ENCODE data around the gene PPP1R1B.

PPP1R1B gene

DNA sequence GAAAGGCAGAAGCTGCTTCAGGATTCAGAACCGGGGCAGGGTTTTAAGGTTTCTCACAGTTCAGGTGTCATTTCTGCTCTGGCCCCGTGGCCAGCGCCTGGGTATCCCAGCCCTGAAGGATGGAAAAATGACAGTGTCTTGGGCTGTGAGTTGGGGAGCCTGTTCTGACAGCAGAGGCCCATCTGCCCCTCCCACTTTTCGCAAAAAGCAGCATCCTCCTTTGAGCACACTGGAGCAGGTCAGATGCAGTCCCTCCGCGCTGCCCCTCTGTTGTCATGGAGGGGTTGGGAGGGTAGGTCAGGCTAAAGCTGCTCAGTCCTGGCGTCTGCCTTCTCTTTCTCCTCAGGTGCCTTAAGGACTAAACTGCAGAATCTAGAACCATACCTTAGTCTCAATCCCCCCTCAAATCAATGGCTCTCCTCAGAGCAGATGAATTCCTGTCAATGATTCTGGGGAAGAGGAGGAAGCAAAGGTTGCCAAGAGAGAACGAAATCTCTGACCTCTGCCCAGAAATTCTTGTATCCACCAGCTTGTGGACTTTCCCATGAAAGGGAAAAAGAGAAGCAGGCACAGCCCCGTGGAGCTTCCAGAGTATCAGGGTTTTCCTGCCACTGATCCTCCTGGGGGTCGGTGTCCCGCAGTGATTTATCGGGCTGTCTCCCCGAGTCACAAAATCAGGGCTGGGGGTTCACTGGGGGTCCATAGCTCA is 26.3 kb upstream of the PPP1R1B start:
- peak; percentile 72 for DNase-seq (ENCODE audit: low spot score)

DNA sequence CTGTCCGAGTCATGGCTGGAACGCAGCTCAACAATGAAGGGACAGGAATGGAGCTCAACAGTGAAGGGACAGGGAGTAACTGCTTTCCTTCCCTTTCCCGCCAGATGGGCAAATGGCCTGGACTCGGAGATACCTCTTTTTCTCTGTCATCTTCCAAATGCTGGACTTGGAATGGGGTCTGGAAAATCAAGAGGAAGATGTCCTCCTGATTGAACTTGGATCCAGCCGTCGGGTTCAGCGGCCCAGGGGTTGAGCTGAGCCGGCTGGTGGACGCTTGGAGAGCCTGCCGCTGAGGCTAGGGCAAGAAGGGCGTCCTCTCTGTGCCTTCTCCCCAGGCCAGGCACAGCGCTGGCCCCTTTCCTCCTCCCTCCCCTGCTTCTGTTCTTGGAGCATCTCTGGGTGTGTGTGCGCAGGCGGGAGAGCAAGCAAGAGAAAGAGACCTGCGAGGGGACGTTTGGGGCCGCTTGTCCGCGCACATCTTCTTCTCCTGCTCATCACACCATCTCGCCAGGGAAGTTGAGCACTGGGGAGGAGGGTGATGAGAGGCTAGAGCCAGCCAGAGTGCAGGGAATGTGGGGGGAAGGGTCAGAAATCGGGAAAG is 25.7 kb upstream of the PPP1R1B start:
- peak; percentile 79 for DNase-seq (ENCODE audit: low spot score)

- DNase-seq (ENCODE audit: low spot score): peak; percentile 51
Measured at GRCh38 chr17:39601758-39602532, 24.8 kb upstream of the PPP1R1B start.

GRCh38 chr17:39602533-39603303 is 24.0 kb upstream of the PPP1R1B start:
- peak; percentile 36 for DNase-seq (ENCODE audit: low spot score)

DNA sequence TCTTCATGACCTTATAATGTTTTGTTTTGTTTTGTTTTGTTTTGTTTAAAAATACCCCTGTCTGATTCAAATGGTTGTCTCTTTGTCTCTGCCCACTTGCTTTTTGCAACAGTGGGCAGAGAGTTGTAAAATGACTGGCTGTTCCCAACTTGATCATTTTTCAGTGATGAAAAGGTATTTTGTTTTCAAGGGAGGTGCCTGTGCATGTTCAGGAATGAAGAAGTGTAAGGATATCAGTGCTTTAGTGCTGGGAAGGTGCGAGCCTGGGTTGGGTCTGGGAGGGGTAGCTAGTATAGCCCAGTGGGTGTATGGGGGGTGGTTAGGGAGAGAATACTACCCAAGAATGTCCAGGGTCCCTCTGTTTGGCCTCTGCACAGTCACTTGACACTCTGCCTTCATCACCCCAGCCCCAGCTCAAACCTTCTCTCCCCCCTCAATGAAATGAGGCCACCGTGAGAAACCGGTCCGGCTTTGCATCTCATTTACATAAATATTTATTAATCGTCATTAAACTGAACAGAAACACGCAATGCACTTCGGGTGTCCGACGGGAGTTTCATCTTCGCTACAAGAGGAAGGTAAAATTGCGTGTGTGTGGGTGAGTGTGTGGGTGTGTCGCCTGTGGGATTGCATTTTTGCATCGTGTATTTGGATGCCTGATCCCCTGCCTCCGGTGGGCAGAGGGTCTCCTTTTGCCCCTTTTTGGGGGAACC is 23.3 kb upstream of the PPP1R1B start:
- DNase-seq (ENCODE audit: low spot score): peak; percentile 18

GRCh38 chr17:39604911-39605491 is 21.8 kb upstream of the PPP1R1B start:
- no peak for DNase-seq (ENCODE audit: low spot score)

- peak; percentile 42 for DNase-seq (ENCODE audit: low spot score)
Measured at GRCh38 chr17:39605492-39606433, 21.0 kb upstream of the PPP1R1B start.

DNA sequence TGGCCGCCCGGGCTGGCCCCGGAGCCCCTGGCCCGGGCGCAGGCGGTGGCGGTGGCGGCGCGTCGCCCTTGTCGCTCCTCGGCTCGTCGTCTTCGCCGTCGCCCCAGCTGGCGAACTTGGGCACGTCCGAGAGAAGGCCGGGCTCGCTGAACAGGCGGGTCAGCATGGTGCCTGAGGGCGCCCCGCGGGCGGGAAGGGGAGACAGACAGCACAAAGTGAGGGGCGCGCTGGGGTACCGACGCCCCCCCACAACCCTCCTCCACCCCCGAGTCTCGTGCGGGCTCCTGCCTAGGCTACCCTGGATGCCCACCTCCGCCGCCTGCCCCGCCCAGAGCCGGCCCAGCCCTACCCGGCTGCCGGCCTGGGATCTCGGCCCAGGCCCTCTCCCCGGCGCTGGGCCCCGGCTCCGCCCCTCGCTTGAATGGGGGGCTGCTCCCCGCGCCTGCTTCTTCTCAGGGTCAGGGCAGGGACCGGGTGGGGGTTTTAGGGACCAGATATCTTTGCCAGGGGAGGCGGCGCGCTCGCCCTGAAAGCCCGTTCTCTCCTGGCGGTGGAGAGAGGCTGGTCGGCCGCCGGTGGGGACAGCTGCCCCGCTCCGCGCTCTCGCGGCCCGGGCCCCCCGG is 20.2 kb upstream of the PPP1R1B start:
- no peak for DNase-seq (ENCODE audit: low spot score)

- DNase-seq (ENCODE audit: low spot score): no peak
Measured at GRCh38 chr17:39607057-39607850, 19.5 kb upstream of the PPP1R1B start.

DNA sequence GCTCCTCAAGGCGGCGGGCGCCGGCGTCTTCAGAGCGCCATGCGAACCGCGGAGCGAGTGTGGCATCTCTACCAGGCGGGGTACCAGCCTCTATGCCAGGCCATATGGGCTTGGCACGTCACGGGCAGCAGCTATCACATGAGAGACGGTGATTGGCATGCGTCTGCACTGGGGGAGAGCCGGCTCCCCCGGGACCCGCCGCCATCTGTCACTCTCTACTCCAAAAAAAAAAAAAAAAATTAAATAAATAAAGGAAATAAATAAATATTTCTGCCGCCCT is 19.0 kb upstream of the PPP1R1B start, which contains the start of gene NEUROD2:
Gene NEUROD2 (minus strand): TSS at position 70 of the 280 bp plus-strand sequence. CDS start 1,321 bp downstream, outside the sequence.
- DNase-seq (ENCODE audit: low spot score): peak; percentile 90

- peak; percentile 74 for DNase-seq (ENCODE audit: low spot score)
Measured at GRCh38 chr17:39608142-39608981, 18.4 kb upstream of the PPP1R1B start.

- DNase-seq (ENCODE audit: low spot score): no peak
Measured at GRCh38 chr17:39609416-39610025, 17.2 kb upstream of the PPP1R1B start.

- DNase-seq (ENCODE audit: low spot score): peak; percentile 44
Measured at GRCh38 chr17:39611401-39612112, 15.2 kb upstream of the PPP1R1B start.

DNA sequence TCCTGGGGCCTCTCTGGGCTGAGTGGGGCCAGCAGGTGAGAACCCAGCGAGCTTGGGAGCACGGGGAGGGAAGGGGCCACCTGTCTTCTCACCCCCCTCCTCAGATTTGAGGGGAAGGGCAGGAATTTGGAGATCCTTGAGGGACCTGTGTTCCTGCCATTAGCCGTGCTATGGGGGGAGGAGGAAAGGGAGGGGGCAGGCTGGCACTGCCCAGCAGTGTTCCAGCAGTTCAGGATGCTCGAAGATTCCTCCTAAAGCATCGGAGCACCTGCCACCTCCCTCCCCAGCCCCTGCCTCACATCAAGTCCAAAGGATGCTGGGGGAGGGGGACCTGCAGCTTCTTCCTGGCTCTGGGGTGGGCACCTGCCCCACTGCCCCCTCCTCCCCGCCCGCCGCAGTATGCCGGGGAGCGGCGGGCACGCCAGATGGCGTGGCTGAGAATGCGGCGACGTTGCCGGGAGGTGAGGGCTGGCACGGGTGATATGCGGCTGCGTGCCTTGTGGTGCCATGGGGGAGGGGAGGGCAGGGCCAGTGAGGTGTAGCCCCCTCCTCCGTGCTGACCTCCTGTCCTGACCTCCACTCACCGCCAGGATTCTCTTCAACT is 14.4 kb upstream of the PPP1R1B start:
- peak; percentile 62 for DNase-seq (ENCODE audit: low spot score)

- no peak for DNase-seq (ENCODE audit: low spot score)
Measured at GRCh38 chr17:39612935-39613464, 13.8 kb upstream of the PPP1R1B start.

DNA sequence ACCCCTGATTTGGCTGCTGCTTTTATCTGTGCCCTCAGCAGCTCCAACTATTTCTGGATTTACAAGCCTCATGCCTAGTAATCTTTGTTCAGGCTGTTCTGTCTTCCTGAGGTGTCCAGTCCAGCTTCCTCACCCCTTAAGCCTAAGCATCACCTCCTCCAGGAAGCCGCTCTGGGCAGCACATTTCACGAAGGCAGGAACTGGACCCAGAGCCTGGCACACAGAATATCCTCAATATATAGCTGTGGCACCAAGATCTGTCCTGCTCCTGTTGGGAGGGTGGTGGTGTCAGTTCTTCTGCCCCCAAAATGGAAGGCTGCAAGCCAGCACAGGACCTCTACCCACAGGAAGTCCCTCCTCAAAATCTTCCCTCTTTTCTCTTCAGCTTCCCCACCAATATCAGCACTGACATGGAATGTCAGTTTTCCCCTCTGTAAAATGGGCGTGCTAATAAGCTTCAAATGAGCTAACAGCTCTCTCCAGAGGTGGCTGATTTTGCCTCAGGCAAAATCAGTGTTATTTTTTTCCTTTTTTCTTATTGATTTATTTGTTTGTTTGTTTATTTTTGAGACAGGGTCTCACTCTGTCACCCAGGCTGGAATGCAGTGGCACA is 12.1 kb upstream of the PPP1R1B start:
- no peak for DNase-seq (ENCODE audit: low spot score)
